H1 (cell line): Measurements from ENCODE around the gene MBNL2. TPM values are rescaled to one million over a fixed set of nuclear protein-coding genes. Genes with fewer than 3 reads are reported as not detected.

Experiments
- CBX5 ChIP-seq: fragments of 300-800, 300-1000 bp; sonication (generic); IDR thresholded peaks from 2 replicates; pipeline ENCODE4 v1.7.1; 2016; ENCODE audit warnings: antibody characterized with exemption, low read length, low read depth
- polyA plus RNA-seq, 7 experiments: library from polyadenylated mRNA; depleted of rRNA in 3 of 7; stranded (reverse) in 5 of 7; unstranded in 2 of 7; fragments of >200 nt in 5 of 7; fragments of 200-250 nt in 2 of 7; gene quantifications; 1 replicate in 5 of 7; 2 replicates in 1 of 7; 4 replicates in 1 of 7; pipeline versions ENCODE4 v1.2.1 to v1.2.3, GENCODE V29; 2011 to 2013; ENCODE audit warnings: missing spikeins in 2 of 7, mixed read lengths in 2 of 7
- total RNA-seq: library from RNA; stranded (reverse); fragmentation: NEBNext Ultra II Directional; extraction: Animal tissue kit (Norgen Biotek cat#: 25700); gene quantifications from 2 replicates; pipeline ENCODE4 v1.2.1, GENCODE V29; 2021

The MBNL2 gene
- total and polyA plus RNA-seq, 2 of the 8 experiments (the other 6 are each of a cell fraction or from before 2014, with no cell fraction given): 1.0 to 2.6 TPM

GRCh38 chr13:97278435-97279411, 56.6 kb downstream of the MBNL2 start (continued):
- no peak for TF ChIP-seq CBX5
